GM12878 (cell line): Measurements from ENCODE around the gene GMDS. TPM values are rescaled to one million over a fixed set of nuclear protein-coding genes. Genes with fewer than 3 reads are reported as not detected.

ENCODE experiments used
- ATAC-seq: fragments of 200-7000 bp; cut with Tn5 transposase; 3 replicates; pipeline ENCODE4 v1.9.1; 2020; ENCODE audit warnings: mild to moderate bottlenecking, moderate library complexity
- BruUV-seq: library from RNA; stranded (reverse); fragments of 400-500 nt; replicated peaks from 2 replicates; lab custom pipeline; 2021; lab: Mats Ljungman, UMichigan
- CTCF ChIA-PET: fragments of 300-600 bp; sonication (Branson Sonifier 250); formaldehyde crosslinking; extraction: SDS; loops from one replicate; lab custom pipeline; 2021; ENCODE audit warnings: inconsistent platforms; lab: Yijun Ruan, JAX
- POLR2A ChIA-PET: fragments of 350-600 bp; formaldehyde crosslinking; extraction: SDS; loops from one replicate; lab custom pipeline; 2021; ENCODE audit warnings: inconsistent platforms; lab: Charles Lee
- RAD21 ChIA-PET: fragments of 300-600 bp; sonication (Branson Sonifier 250); formaldehyde crosslinking; loops from one replicate; lab custom pipeline; 2023; ENCODE audit warnings: antibody characterized with exemption; ENCODE audit not compliant: unreplicated experiment; lab: Charles Lee
- SMC1A ChIA-PET: fragments of 300-600 bp; sonication (Branson Sonifier 250); formaldehyde crosslinking; loops from one replicate; lab custom pipeline; 2023; ENCODE audit not compliant: unreplicated experiment, uncharacterized antibody; lab: Charles Lee
- DNase-seq: peaks from one replicate; pipeline ENCODE4 v3.0.0-alpha.2; 2011; ENCODE audit warnings: low read depth, low spot score
- FAIRE-seq: peaks from 3 replicates; lab custom pipeline; 2011; peaks lifted over from hg19 to GRCh38; lab: Jason Lieb, UNC
- H2AFZ ChIP-seq: 2 replicates; pipeline ENCODE4 v1.6.0; 2011; ENCODE audit warnings: low read depth, low read length, control low read depth; ENCODE audit not compliant: control insufficient read depth
- H3K27ac ChIP-seq: 2 replicates; pipeline ENCODE4 v1.5.1; 2011; ENCODE audit warnings: control low read depth; ENCODE audit not compliant: control insufficient read depth, insufficient read depth
- H3K27me3 ChIP-seq, 2 experiments: replicated peaks in 1 of 2; 2 replicates each; pipeline versions ENCODE4 v1.6.0 to v1.6.1; 2011; ENCODE audit warnings: low read length in 1 of 2; ENCODE audit not compliant: control insufficient read depth in 2 of 2, insufficient read depth in 2 of 2
- H3K36me3 ChIP-seq, 2 experiments: 2 replicates each; pipeline ENCODE4 v1.5.1; 2011; ENCODE audit warnings: low read length in 1 of 2; ENCODE audit not compliant: control insufficient read depth in 2 of 2, insufficient read depth in 2 of 2
- H3K4me1 ChIP-seq: 2 replicates; pipeline ENCODE4 v1.6.1; 2011; ENCODE audit warnings: mild to moderate bottlenecking, low read length, moderate library complexity, mixed read lengths; ENCODE audit not compliant: control insufficient read depth, insufficient read depth
- H3K4me2 ChIP-seq: 2 replicates; pipeline ENCODE4 v1.6.0; 2011; ENCODE audit warnings: control low read depth; ENCODE audit not compliant: control insufficient read depth, insufficient read depth
- H3K4me3 ChIP-seq: fragments of 200-600 bp; sonication (generic); 2 replicates; pipeline ENCODE4 v1.5.1; 2016
- H3K79me2 ChIP-seq: 2 replicates; pipeline ENCODE4 v1.6.0; 2011; ENCODE audit warnings: low read length; ENCODE audit not compliant: control insufficient read depth, insufficient read depth
- H3K9ac ChIP-seq: 2 replicates; pipeline ENCODE4 v1.8.0; 2011; ENCODE audit warnings: low read length, control low read depth, mixed read lengths; ENCODE audit not compliant: control insufficient read depth, insufficient read depth
- H3K9me3 ChIP-seq: replicated peaks from 3 replicates; pipeline ENCODE4 v1.5.1; 2011; ENCODE audit warnings: mild to moderate bottlenecking, low read length; ENCODE audit not compliant: control insufficient read depth, insufficient read depth
- H4K20me1 ChIP-seq: 2 replicates; pipeline ENCODE4 v1.6.0; 2011; ENCODE audit not compliant: control insufficient read depth, insufficient read depth
- EZH2 ChIP-seq: IDR thresholded peaks from 2 replicates; pipeline ENCODE4 v1.6.1; 2012; ENCODE audit warnings: low read depth, mild to moderate bottlenecking, control low read depth, inconsistent platforms, low read length, borderline replicate concordance; ENCODE audit not compliant: control insufficient read depth
- ZNF207 ChIP-seq: fragments of 450-650 bp; IDR thresholded peaks from 2 replicates; pipeline ENCODE4 v1.6.1; 2014; ENCODE audit warnings: antibody characterized with exemption, mild to moderate bottlenecking, borderline replicate concordance
- WGBS: methylation state at CpG from one replicate; pipeline ENCODE4 v1.1.6; 2016; ENCODE audit warnings: low lambda C conversion rate; ENCODE audit not compliant: insufficient replicate concordance, insufficient coverage; ENCODE audit errors: missing lambda C conversion rate; 5-methylcytosine and 5-hydroxymethylcytosine counted together
- in situ Hi-C: fragments of 300-500 bp; cut with MboI; formaldehyde crosslinking; loops from 9 replicates; pipeline ENCODE4 v1.14.3; 2018; ENCODE audit warnings: mixed read lengths
- intact Hi-C: fragments of 100-400 bp; cut with micrococcal nuclease; formaldehyde crosslinking; loops from one replicate; pipeline ENCODE4 v1.14.2; 2022; ENCODE audit not compliant: unreplicated experiment
- polyA plus RNA-seq, 11 experiments: library from polyadenylated mRNA; depleted of rRNA in 4 of 11; unstranded in 6 of 11; stranded (reverse) in 5 of 11; fragments of >200 nt; fragmentation: Nextera tagmentation in 4 of 11; fragmentation: Illumina TruSeq in 1 of 11; extraction: Ambion mirVana in 4 of 11; extraction: Trizol in 1 of 11; gene quantifications; 1 replicate in 1 of 11; 2 replicates in 10 of 11; pipeline versions ENCODE4 v1.2.1 to v1.2.3, GENCODE V29; 2011 to 2016; ENCODE audit warnings: inconsistent platforms in 2 of 11, missing spikeins in 2 of 11, low read depth in 1 of 11
- total RNA-seq, 4 experiments: library from RNA; depleted of rRNA in 3 of 4; stranded (reverse); fragments of >200 nt in 3 of 4; fragmentation: Illumina TruSeq in 1 of 4; extraction: Trizol in 1 of 4; gene quantifications; 2 replicates each; pipeline versions ENCODE4 v1.2.1 to v1.2.3, GENCODE V29; 2013 to 2021

Gene GMDS
- total and polyA plus RNA-seq, 10 of the 15 experiments (the other 5 are each of a cell fraction or from before 2014, with no cell fraction given) = 0.61 to 53.8 (median 29.3) TPM

- H3K27me3 ChIP-seq = peaks cover 29 to 49% of the 10 kb centered on the region in 2 experiments
- FAIRE-seq (no peak), ATAC-seq (no peak), DNase-seq (no peak)
- SMC1A ChIA-PET = interaction anchor here (0.6 to 2.1 kb wide), 6 partner anchors 11 to 1085 kb away, joined by 3 to 16 read pairs (median 4); no protein-coding TSS in a partner anchor
- no peaks in the 10 kb centered on the region for H3K36me3 ChIP-seq
- intact Hi-C loops (loop anchor here (10.0 kb wide), 1 partner anchor 168 kb away; no protein-coding TSS in a partner anchor), in situ Hi-C loops (loop anchor here (5.0 kb wide), 1 partner anchor 585 kb away; no protein-coding TSS in a partner anchor)
- H3K9me3 ChIP-seq = no peaks in the 10 kb centered on the region
- CTCF ChIA-PET = interaction anchor here (0.7 to 3.4 kb wide), 10 partner anchors 10 to 745 kb away, joined by 3 to 25 read pairs (median 4); no protein-coding TSS in a partner anchor
- H2AFZ ChIP-seq = no peak overlapping the region
- POLR2A ChIA-PET = no interaction called here
- peak; percentile 83; the same call in 1 of the 2 replicates for TF ChIP-seq EZH2
- TF ChIP-seq ZNF207 = no peak
- H3K27ac ChIP-seq = no peak overlapping the region
- H3K79me2 ChIP-seq = no peaks in the 10 kb centered on the region
- peaks cover 10% of the 10 kb centered on the region for H3K4me1 ChIP-seq
- H3K9ac ChIP-seq = no peak overlapping the region
- peak overlapping the region; percentile 16; the same call in 1 of the 2 replicates for H3K4me3 ChIP-seq
- H3K4me2 ChIP-seq = peak overlapping the region; percentile 60; the same call in 1 of the 2 replicates
- BruUV-seq = no TSS peak
- H4K20me1 ChIP-seq = 0 out of 2 replicates have a peak, but pooled peaks cover 3% of the 10 kb centered on the region
- RAD21 ChIA-PET = interaction anchor here (0.8 to 2.3 kb wide), 6 partner anchors 11 to 1028 kb away, joined by 3 to 8 read pairs (median 4); no protein-coding TSS in a partner anchor
- 6% methylated on average over 22 of the region's 22 CpGs for WGBS
Measured at GRCh38 chr6:1606780-1607515, 638.5 kb downstream of the GMDS start.
